PC-9 (cell line): Measurements from ENCODE around the gene MCC.

Source experiments
- CTCF ChIP-seq: fragments of 200-600 bp; sonication (generic); conservative IDR thresholded peaks from 2 replicates; pipeline ENCODE4 v1.6.1; 2017; ENCODE audit warnings: mixed run types, antibody characterized with exemption, mild to moderate bottlenecking, moderate library complexity
- EZH2 ChIP-seq: fragments of 200-600 bp; sonication (generic); IDR thresholded peaks from 2 replicates; pipeline ENCODE4 v1.8.0; 2017; ENCODE audit warnings: antibody characterized with exemption, low read depth

GRCh38 chr5:113061846-113062780 lies 426.1 kb downstream of the MCC start:
- no peak for TF ChIP-seq CTCF
- no peak for TF ChIP-seq EZH2
